DND-41 (cell line): ENCODE results near the gene KLK15.

Experiments
- CTCF ChIP-seq: IDR thresholded peaks from 2 replicates; pipeline ENCODE4 v1.5.1; 2012; ENCODE audit warnings: borderline replicate concordance, low read length, moderate library complexity, mild to moderate bottlenecking; ENCODE audit not compliant: poor library complexity, severe bottlenecking; ENCODE audit errors: extremely low read depth
- EZH2 ChIP-seq: IDR thresholded peaks from 3 replicates; pipeline ENCODE4 v1.6.1; 2012; ENCODE audit warnings: borderline replicate concordance, low read depth, mild to moderate bottlenecking, moderate library complexity, low read length, inconsistent platforms; ENCODE audit not compliant: severe bottlenecking

- TF ChIP-seq CTCF: no peak
- no peak for TF ChIP-seq EZH2
These were observed 2.9 kb downstream of the KLK15 start for GRCh38 chr19:50830266-50831025.
